GM12864 (cell line): ENCODE results near the gene SLC1A7.

ENCODE experiments used
- DNase-seq: peaks from one replicate; pipeline ENCODE4 v3.0.0-alpha.2; 2011; ENCODE audit warnings: low read depth
- H3K4me3 ChIP-seq: 2 replicates; pipeline ENCODE4 v1.5.1; 2011; ENCODE audit warnings: mild to moderate bottlenecking, low read depth, low read length, control low read depth
- CTCF ChIP-seq: IDR thresholded peaks from 2 replicates; pipeline ENCODE4 v1.5.1; 2011; ENCODE audit warnings: low read depth, mild to moderate bottlenecking, moderate library complexity, low read length, control low read depth, inconsistent platforms; ENCODE audit errors: missing control alignments

The SLC1A7 gene

GRCh38 chr1:53174971-53175913 is 32.8 kb upstream of the SLC1A7 start:
- DNase-seq: no peak
- H3K4me3 ChIP-seq: no peak overlapping the region
- no peak for TF ChIP-seq CTCF

- H3K4me3 ChIP-seq: no peak overlapping the region
- DNase-seq: no peak
- TF ChIP-seq CTCF: no peak
Observed at GRCh38 chr1:53172426-53173128, 30.1 kb upstream of the SLC1A7 start.

DNA sequence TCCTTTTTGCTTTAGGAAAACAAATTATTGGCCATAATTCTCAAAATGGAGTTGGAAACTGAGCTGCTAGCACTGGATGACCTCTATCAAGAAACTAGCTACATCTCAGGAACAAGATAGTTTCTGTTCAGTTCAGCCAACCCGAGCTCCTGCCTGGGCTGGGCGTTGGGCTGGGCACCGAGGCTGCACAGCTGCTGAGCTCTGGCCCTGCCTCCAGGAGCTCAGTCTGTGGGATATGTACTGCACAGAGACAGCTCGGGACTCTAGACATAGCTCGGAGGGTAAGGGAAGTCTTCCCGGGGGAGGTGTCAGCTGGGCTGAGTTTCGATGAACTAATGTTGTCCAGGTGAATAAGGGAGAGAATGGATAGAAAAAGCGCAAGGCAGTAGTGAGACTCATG is 24.5 kb upstream of the SLC1A7 start:
- TF ChIP-seq CTCF: no peak
- DNase-seq: no peak
- no peak overlapping the region for H3K4me3 ChIP-seq

GRCh38 chr1:53166366-53166765 is 23.9 kb upstream of the SLC1A7 start:
- no peak for TF ChIP-seq CTCF
- DNase-seq: no peak
- H3K4me3 ChIP-seq: no peak overlapping the region

DNA sequence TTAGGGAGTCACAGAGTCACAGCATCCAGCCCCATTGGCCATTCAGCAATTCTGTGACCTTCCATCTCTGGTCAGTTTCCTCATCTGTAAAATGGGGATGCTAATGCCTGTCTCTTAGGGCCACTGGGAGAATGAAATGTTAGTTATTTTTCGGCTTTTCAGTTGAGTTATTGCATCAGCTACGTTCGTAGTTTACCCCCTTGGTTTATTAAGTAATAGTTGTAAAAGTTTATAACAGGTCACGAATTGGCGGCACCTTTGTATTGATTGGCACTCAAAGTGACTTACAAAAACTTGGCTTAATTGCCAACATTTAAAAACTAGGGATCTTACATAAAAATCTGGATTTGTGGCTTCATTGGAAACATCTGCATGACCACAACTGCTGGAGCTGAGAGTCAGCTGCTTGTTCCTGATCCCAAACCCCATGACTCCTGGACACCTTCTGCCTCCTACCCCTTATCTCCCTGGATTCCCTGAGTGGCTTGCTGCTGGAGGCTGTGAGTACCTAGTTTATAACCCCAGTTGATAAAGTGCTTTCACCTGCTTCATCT is 23.0 kb upstream of the SLC1A7 start:
- DNase-seq: no peak
- TF ChIP-seq CTCF: no peak
- H3K4me3 ChIP-seq: no peak overlapping the region

DNA sequence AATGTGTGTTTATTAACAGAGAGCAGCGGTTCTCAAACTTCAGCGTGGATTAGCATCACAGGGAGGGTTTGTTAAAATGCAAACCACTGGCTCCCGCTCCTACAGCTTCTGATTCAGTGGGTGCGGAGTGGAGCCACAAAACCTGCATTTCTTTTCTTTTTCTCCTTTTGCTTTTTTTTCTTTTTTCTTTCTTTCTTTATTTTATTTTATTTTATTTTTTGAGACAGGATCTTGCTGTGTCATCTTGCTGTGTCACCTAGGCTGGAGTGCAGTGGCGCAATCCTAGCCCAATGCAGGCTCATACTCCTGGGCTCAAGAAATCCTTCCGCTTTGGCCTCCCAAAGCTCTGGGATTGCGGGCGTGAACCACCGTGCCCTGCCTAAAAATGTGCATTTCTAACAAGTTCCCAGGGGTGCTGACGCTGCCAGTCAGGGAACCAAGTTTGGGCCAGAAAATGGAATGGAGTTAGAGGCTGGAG is 20.9 kb upstream of the SLC1A7 start:
- no peak for DNase-seq
- H3K4me3 ChIP-seq: no peak overlapping the region
- TF ChIP-seq CTCF: no peak
